ENCODE results near the gene AKR7A3. TPM values are rescaled to one million over a fixed set of nuclear protein-coding genes. Genes with fewer than 3 reads are reported as not detected.
A peak's percentile ranks its signal among the peaks of the same experiment; 100 is the strongest.

Gene AKR7A3
- total and polyA plus RNA-seq, 9 of the 15 experiments (the other 6 are each of a cell fraction or from before 2014, with no cell fraction given): 0.04 to 1.5 (median 0.44) TPM; not detected in 1

GRCh38 chr1:19311931-19312781, 23.6 kb upstream of the AKR7A3 start, which contains the start of the genes AKR7A2 and SLC66A1 (continued):
- TF ChIP-seq SFPQ (IDR thresholded peaks at IDR 0.05; ENCODE audit: low read depth, low read length): no peak
- peak; percentile 54; the same call in 1 of the 2 replicates for TF ChIP-seq ZBTB7A (IDR thresholded peaks at IDR 0.05; ENCODE audit: borderline replicate concordance, control insufficient read depth, low read depth, low read length)
- TF ChIP-seq CTCFL (IDR thresholded peaks at IDR 0.05; ENCODE audit: borderline replicate concordance, insufficient read depth, low read depth, low read length, poor library complexity, severe bottlenecking): peak; percentile 51
- no peak for TF ChIP-seq FOXJ3 (CRISPR knock-in tag; IDR thresholded peaks at IDR 0.05)
- TF ChIP-seq ZNF76 (CRISPR knock-in tag; IDR thresholded peaks at IDR 0.05; ENCODE audit: borderline replicate concordance): no peak
- TF ChIP-seq GTF3C2 (IDR thresholded peaks at IDR 0.05; ENCODE audit: borderline replicate concordance, extremely low read depth, insufficient read length): no peak
- peak; percentile 58; the same call in 1 of the 2 replicates for TF ChIP-seq ZNF24 (IDR thresholded peaks at IDR 0.05)
- no peak for TF ChIP-seq NFATC3 (IDR thresholded peaks at IDR 0.05)
- TF ChIP-seq ASH1L (IDR thresholded peaks at IDR 0.05; ENCODE audit: borderline replicate concordance, low read depth, partially characterized antibody): no peak
- no peak for TF ChIP-seq ZNF551 (CRISPR knock-in tag; IDR thresholded peaks at IDR 0.05)
- TF ChIP-seq RB1 (IDR thresholded peaks at IDR 0.05; ENCODE audit: low read depth): peak; percentile 97
- TF ChIP-seq ZNF274 (IDR thresholded peaks at IDR 0.05; ENCODE audit: borderline replicate concordance, low read depth, low read length): no peak; the same call in 1 of the 2 replicates
- peak; percentile 57; the same call in 1 of the 2 replicates for TF ChIP-seq ELF2 (CRISPR knock-in tag; IDR thresholded peaks at IDR 0.05)
- TF ChIP-seq ZNF217 (CRISPR knock-in tag; IDR thresholded peaks at IDR 0.05): no peak
- TF ChIP-seq HNRNPL (IDR thresholded peaks at IDR 0.05; ENCODE audit: low read depth, low read length): peak; percentile 79
- peak; percentile 81 for TF ChIP-seq RBM25 (IDR thresholded peaks at IDR 0.05; ENCODE audit: low read depth, low read length, severe bottlenecking)
- TF ChIP-seq PHF21A (IDR thresholded peaks at IDR 0.05; ENCODE audit: borderline replicate concordance, low read depth): peak; percentile 87; the same call in 1 of the 2 replicates
- no peak for TF ChIP-seq TSC22D4 (tag; IDR thresholded peaks at IDR 0.05)
- TF ChIP-seq HNRNPK (IDR thresholded peaks at IDR 0.05; ENCODE audit: low read depth, low read length, poor library complexity, severe bottlenecking): no peak
- peak; percentile 65 for TF ChIP-seq CREB1 (IDR thresholded peaks at IDR 0.05)
- peak; percentile 56; the same call in 1 of the 2 replicates for TF ChIP-seq CREB1 (CRISPR knock-in tag; IDR thresholded peaks at IDR 0.05)

Data from K562 (cell line).